GM18870 (cell line): ENCODE results near the gene KBTBD7.

Source experiments
- ATAC-seq: cut with Tn5 transposase; IDR thresholded peaks from one replicate; pipeline ENCODE4 v1.9.1; 2021; ENCODE audit warnings: moderate library complexity; ENCODE audit not compliant: unreplicated experiment

The KBTBD7 gene, protein sequence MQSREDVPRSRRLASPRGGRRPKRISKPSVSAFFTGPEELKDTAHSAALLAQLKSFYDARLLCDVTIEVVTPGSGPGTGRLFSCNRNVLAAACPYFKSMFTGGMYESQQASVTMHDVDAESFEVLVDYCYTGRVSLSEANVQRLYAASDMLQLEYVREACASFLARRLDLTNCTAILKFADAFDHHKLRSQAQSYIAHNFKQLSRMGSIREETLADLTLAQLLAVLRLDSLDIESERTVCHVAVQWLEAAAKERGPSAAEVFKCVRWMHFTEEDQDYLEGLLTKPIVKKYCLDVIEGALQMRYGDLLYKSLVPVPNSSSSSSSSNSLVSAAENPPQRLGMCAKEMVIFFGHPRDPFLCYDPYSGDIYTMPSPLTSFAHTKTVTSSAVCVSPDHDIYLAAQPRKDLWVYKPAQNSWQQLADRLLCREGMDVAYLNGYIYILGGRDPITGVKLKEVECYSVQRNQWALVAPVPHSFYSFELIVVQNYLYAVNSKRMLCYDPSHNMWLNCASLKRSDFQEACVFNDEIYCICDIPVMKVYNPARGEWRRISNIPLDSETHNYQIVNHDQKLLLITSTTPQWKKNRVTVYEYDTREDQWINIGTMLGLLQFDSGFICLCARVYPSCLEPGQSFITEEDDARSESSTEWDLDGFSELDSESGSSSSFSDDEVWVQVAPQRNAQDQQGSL

DNA sequence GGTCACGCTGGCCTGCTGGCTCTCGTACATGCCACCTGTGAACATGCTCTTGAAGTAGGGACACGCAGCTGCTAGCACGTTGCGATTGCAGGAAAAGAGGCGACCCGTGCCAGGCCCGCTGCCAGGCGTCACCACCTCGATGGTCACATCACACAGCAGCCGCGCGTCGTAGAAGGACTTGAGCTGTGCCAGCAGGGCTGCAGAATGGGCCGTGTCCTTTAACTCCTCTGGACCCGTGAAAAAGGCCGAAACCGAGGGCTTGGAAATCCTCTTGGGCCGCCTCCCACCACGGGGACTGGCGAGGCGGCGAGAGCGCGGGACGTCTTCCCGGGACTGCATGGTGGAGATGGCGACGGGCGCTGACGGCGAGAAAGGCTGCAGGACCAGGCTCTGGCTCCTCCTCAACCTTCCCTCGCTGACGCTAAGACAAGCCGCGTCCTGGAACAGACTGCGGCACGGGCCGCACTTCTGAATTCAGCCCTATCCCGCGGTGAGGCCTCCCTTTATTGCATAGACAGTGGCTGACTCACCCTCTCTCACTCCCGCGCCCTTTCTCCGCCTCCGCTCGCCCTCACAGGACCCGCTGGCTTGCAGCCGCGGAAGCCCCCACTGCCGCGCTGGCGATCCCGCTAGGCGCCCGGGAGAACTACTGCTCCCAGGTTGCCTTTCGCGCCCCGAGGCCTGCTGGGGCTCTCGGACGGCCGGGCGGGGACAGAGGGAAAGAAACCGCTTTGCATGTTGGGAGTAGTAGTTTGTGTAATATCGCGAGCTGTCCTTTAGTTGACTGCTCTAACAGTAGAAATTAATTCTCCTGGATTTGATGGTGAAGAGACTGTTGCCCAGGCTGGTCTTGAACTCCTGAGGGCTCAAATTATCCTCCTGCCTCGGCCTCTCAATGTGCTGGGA, at the start of gene KBTBD7:
Gene KBTBD7, minus strand, starts transcription at position 651 of the 906 bp plus-strand sequence. Its CDS starts 312 bp downstream, at position 339.
- ATAC-seq, result peak; percentile 92

DNA sequence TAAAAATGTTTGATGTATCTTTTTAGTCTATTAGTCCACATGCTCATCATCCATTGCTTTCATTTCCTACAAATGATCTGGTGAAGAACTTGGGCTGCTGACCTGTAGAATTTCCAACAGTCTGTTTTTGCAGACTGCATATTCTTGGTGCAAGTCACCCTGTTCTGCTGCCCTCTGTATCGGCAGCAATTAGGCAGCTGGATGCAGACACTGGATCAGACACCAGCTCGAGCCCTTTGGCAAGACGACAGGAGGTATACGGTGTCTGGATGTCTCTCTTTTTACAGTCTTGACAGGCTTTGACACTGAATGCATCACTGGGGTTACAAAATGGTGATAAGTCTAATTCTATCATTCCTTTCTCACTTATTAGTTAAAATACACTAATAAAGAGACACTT, 47.3 kb upstream of the KBTBD7 start:
- ATAC-seq, result no peak

DNA sequence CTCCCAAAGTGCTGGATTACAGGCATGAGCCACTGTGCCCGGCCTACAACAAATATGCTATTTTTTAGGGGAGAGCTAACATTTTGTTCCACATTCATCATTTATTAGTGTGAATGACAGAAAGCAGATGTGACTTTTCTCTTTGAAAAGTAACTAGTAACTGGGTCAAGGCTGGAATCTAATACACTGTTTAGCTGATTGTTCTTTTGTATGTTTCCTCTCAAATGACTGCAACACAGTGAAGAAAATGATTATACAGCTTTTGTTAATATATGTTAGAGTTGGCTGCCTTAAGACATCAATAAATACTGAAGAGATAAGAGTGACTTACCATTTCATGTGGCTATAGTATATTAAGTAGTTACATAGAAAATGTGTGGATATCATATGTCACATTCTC, 42.0 kb upstream of the KBTBD7 start:
- ATAC-seq, result no peak

DNA sequence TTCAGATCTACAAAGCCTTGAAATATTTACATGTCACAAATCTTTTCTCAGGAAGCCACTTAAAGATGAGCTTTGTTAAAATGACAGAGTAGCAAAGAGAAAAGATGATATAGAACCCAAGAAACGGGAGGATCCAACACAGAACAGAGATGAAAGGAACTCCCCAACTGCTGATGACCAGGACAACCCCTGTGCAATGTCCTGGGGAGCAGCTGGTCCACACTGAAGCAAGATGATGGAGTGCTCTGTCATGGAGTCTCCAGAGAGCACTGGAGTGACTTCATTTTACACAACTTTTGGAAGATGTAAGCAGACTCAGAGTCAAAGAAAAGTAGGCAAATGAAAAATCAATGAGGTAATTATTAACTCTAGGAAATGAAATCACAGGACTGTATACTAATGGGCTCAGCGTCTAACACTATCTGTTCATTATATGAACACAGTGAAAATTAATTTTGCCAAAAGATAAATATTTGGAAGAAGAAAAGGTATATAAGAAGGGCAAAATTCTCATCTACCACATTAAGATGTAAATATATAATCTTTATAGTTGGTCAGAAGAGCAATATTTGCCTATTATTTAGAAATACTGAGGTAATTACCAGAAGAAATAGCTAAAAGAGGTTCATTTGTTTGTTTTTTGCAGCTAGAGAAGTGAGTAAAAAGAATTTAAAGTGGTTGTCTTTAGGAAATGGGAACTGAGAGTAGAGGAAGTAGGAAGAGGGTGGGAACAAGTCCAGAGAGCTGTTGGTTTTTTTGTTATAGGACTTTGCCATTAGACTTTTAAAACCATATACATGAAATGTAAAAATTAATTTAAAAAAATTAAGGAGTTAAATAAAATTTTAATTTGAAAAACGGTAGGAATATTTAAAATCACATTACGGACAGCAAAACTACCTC, 38.5 kb upstream of the KBTBD7 start:
- ATAC-seq, result no peak

DNA sequence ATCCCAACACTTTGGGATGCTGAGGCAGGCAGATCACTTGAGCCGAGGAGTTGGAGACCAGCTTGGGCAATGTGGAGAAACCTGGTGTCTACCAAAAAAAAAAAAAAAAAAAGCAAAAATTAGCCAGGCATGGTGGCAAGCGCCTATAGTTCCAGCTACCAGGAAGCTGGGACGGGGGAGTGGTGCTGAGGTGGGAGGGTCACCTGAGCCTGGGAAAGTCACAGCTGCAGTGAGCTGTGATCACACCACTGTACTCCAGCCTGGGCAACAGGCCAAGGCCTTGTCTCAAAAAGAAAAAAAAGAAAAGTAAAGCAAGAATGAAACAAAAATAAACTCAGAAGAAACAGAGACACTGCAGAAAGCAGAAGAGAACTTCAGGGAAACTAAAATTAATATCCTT, 37.4 kb upstream of the KBTBD7 start:
- no peak for ATAC-seq

GRCh38 chr13:41231025-41231677, 36.8 kb upstream of the KBTBD7 start:
- no peak for ATAC-seq

DNA sequence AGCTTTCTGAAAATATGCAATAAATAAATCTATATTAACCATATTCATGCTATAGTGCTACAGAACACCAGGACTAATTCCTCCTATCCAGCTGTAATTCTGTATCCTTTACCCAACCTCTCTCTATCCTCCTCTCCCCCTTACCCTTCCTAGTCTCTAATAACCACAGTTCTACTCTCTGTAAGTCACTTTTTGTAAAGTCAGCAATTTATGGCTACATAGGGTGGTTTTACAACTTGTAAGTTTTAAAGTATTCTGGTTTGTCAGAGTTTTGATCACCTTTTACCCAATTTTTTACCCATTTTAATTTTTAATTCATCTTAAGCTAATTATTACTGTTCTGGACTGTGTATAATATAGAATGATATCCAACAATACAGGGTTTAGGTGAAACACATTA, 35.0 kb upstream of the KBTBD7 start:
- no peak for ATAC-seq

DNA sequence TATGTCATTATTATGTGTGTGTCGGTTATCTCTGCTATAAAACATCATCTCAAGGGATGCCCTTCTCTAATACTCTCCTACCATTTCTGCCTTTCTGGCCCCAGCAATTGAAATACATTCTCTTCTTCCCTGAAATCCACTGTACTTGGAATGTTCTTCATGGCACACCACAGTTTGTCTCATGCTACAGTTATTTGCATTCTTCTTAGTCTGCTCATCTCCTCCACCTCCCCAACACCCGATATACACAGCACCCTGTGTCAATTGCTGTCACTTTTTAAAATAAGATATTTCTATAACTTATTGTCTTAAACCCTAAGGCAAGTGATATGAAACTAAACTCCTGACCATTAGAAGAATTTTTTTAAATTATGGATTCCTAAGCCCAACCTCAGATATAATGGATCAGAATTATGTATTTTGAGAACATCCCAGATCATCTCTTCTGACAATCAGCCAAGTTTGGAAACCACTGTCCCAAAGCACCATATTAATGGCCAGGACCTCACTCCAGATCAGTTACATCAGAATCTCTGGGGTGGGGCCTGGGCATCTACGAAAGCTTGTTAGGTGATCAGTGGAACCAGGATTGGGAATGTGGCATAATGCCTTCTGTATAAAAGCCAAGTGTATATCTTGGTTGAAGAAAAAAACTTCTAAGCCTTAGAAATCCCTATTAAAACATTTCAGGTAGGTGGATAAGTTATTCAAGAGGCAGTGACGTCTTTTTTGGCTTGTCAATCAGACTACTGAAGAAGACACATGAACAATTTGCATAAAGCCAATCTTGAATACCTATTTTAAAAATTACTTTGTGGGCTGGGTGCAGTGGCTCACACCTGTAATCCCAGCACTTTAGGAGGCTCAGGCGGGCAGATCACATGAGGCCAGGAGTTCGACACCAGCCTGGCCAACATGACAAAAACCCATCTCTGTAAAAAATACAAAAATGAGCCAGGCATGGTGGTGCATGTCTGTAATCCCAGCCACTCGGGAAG, 30.0 kb upstream of the KBTBD7 start:
- no peak for ATAC-seq

DNA sequence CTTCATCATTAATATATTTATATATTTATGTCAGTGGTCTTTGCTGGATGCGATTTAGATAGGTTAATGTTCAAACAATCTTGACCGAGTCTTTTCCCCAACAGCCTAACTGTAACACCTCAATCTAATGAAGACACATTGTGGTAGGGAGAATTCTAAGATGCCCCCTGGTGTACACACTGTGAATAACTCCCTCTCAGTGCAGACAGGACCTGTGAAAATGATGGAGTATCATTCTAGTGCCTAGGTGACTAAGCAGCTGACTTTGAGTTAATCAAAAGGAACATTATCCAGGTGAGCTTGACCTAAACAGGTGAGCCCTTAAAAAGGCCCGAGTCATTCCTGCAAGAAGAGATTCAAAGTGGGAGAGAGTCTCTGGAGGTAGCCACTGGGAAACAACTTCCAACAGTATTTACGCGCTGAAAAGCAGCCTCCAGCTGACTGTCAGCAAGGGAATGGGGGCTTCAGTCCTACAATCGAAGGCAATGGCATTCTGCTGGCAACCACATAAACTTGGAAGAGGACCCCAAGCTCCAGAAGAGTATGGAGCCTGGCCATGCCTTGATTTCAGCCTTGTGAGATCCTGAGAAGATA, 28.0 kb upstream of the KBTBD7 start:
- peak; percentile 67 for ATAC-seq

- no peak for ATAC-seq
These were observed 26.0 kb upstream of the KBTBD7 start for GRCh38 chr13:41220401-41220800.

DNA sequence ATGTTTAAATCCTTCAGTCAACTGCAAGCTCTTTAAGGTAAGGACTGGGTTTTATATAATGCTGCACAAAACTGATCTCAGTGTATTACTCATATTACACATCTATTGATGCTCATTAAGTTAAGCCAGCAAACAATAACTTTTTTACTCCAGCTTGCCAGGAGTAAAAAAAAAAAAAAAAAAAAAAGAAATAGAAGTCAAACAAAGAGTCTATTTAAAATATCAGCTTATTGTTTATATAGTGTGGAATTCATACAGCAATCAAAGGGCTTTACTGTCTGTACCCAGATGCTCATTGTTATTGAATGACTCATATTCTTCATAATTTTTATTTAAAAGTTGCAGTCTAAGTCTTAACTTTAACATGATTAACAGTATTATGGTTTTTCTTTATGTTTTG, 21.8 kb upstream of the KBTBD7 start:
- no peak for ATAC-seq

- no peak for ATAC-seq
These were observed 19.6 kb upstream of the KBTBD7 start for GRCh38 chr13:41213919-41214318.

- no peak for ATAC-seq
These were observed 18.9 kb upstream of the KBTBD7 start for GRCh38 chr13:41213316-41213715.

- no peak for ATAC-seq
These were observed 18.5 kb upstream of the KBTBD7 start for GRCh38 chr13:41212881-41213280.

DNA sequence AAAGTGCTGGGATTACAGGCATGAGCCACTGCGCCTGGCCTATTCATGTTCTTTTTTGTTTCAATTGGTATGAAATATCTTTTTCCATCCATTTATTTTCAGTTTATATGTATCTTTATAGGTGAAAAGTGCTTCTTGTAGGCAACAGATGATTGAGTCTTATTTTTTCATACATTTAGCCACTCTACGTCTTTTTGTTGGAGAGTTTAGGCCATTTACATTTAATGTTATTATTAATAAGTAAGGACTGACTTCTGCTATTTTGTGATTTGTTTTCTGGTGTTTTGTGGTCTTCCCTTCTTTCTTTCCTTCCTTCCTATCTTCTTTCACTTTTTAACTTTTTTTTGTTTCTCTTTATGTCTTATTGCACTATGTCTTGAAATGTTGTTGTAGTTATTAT, 16.7 kb upstream of the KBTBD7 start:
- no peak for ATAC-seq

DNA sequence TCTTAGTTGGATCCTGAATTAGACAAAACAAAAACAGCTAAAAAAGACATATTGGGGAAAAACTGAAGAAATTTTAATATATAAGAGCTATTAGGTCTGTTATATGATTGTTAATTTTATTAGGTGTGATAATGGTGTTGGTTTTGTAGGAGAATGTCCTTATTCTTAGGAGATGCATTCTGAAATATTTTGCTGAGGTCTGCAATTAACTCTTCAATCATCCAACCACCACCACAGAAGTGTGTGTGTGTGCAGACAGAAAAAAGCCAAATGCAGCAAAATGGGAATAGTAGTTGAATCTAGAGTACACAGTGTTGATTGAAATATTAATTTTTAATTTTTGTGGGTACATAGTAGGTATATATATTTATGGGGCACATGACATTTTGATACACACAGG, 12.1 kb upstream of the KBTBD7 start:
- ATAC-seq, result no peak

DNA sequence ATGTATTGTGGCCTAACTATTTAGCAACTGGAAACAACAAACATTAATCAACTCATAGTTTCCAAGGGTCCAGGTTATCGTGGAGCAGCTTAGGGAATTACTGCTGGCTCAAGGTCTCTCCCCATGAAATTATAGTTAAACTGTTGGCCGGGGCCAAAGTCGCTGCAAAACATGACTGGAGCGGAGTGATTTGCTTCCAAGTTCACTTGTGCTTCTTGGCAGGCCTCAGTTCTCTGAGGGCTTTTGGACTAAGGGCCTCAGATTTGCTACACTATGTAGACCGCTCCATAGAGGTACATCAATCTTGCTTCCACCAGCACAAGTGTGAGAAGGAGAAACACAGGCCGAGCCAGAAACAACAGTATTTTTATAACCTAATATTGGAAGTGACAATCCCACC, 9.4 kb upstream of the KBTBD7 start:
- ATAC-seq, result no peak

- ATAC-seq, result no peak
These were observed 5.8 kb upstream of the KBTBD7 start for GRCh38 chr13:41200126-41200525.
